HG02840 (cell line): ENCODE results near the gene OTOGL.

Source experiments
- ATAC-seq: cut with Tn5 transposase; IDR thresholded peaks from one replicate; pipeline ENCODE4 v1.9.1; 2021; ENCODE audit warnings: mild to moderate bottlenecking, moderate library complexity, moderate number of reproducible peaks; ENCODE audit not compliant: unreplicated experiment, low FRiP score

Gene OTOGL

GRCh38 chr12:80099259-80099658, at the start of gene OTOGL:
OTOGL (plus strand) TSS chr12:80099537; CDS start chr12:80209432, 109,895 bp downstream.
- ATAC-seq: no peak

GRCh38 chr12:80050236-80050635, 49.1 kb upstream of the OTOGL start:
- ATAC-seq: no peak

- no peak for ATAC-seq
Observed at GRCh38 chr12:80053051-80053790, 46.1 kb upstream of the OTOGL start.

GRCh38 chr12:80056232-80056631, 43.1 kb upstream of the OTOGL start:
- no peak for ATAC-seq

- no peak for ATAC-seq
Observed at GRCh38 chr12:80056845-80057244, 42.5 kb upstream of the OTOGL start.

GRCh38 chr12:80058586-80058985, 40.8 kb upstream of the OTOGL start:
- ATAC-seq: no peak

- ATAC-seq: no peak
Observed at GRCh38 chr12:80059102-80059501, 40.2 kb upstream of the OTOGL start.

GRCh38 chr12:80059875-80060274, 39.5 kb upstream of the OTOGL start:
- no peak for ATAC-seq

GRCh38 chr12:80064269-80064668, 35.1 kb upstream of the OTOGL start:
- no peak for ATAC-seq

- ATAC-seq: no peak
Observed at GRCh38 chr12:80064951-80065350, 34.4 kb upstream of the OTOGL start.

- no peak for ATAC-seq
Observed at GRCh38 chr12:80068173-80068572, 31.2 kb upstream of the OTOGL start.

- ATAC-seq: peak; percentile 53
Observed at GRCh38 chr12:80083892-80084614, 15.3 kb upstream of the OTOGL start.

- ATAC-seq: no peak
Observed at GRCh38 chr12:80086025-80086424, 13.3 kb upstream of the OTOGL start.

GRCh38 chr12:80087486-80088213, 11.7 kb upstream of the OTOGL start:
- ATAC-seq: no peak

GRCh38 chr12:80100591-80100990, 1.3 kb downstream of the OTOGL start:
- no peak for ATAC-seq

- ATAC-seq: no peak
Observed at GRCh38 chr12:80101126-80101525, 1.8 kb downstream of the OTOGL start.

- no peak for ATAC-seq
Observed at GRCh38 chr12:80107221-80107620, 7.9 kb downstream of the OTOGL start.

- no peak for ATAC-seq
Observed at GRCh38 chr12:80116735-80117134, 17.4 kb downstream of the OTOGL start.

GRCh38 chr12:80118565-80119324, 19.4 kb downstream of the OTOGL start:
- no peak for ATAC-seq

- no peak for ATAC-seq
Observed at GRCh38 chr12:80120994-80121393, 21.7 kb downstream of the OTOGL start.

- ATAC-seq: no peak
Observed at GRCh38 chr12:80121661-80122060, 22.3 kb downstream of the OTOGL start.
